ENCODE data around the gene CDC42BPA. TPM values are rescaled to one million over a fixed set of nuclear protein-coding genes. Genes with fewer than 3 reads are reported as not detected.

The CDC42BPA gene
- total RNA-seq, 1 donor from 2014 or later = 95.7 TPM

DNA sequence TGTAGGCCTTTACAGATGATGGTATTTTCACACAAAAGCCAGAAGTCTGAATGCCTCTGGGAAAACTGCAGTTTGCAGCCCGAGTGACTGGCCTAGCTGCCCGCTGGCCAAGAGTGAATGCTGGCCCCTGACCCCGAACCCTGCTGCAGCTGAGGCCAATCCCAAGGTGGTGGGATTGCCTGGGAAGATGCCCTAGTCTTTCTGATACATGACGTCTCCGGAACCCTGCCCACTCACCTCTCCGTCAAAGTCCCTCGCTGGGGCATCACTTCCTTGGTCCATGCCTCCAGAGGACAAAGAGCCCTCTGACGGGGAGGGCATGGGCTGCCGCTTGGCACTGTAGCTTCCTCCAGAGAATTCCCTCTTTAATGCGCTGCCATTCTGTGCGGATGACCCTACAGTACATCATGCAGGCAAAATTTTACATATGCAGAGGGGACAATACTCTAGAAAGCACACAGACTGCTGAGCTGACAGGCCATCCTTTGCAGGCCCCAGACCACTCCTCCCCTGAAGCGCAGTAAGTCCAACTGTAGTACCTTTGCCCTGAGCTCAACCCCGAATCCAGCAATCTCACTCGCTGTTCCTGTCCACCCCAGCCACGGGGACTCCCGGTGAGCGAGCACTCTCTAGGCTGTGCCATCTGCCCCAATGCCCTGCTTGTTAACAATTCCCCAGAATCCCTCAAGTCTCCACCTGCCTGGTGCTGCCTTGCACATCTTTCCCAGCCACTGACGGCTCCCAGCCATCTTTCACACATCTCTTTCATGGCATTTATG is 323.5 kb downstream of the CDC42BPA start:
- no peak for DNase-seq (ENCODE audit: extremely low spot score, unreplicated experiment)
- no peaks in the 10 kb centered on the region for H3K9me3 Mint-ChIP-seq (ENCODE audit: unreplicated experiment)
- peaks cover 44% of the 10 kb centered on the region for H3K36me3 Mint-ChIP-seq (ENCODE audit: unreplicated experiment)
- H3K27me3 Mint-ChIP-seq (ENCODE audit: unreplicated experiment) = no peaks in the 10 kb centered on the region
- no peak overlapping the region for H3K4me3 Mint-ChIP-seq (ENCODE audit: unreplicated experiment)
- TF ChIP-seq, protein P1, sequence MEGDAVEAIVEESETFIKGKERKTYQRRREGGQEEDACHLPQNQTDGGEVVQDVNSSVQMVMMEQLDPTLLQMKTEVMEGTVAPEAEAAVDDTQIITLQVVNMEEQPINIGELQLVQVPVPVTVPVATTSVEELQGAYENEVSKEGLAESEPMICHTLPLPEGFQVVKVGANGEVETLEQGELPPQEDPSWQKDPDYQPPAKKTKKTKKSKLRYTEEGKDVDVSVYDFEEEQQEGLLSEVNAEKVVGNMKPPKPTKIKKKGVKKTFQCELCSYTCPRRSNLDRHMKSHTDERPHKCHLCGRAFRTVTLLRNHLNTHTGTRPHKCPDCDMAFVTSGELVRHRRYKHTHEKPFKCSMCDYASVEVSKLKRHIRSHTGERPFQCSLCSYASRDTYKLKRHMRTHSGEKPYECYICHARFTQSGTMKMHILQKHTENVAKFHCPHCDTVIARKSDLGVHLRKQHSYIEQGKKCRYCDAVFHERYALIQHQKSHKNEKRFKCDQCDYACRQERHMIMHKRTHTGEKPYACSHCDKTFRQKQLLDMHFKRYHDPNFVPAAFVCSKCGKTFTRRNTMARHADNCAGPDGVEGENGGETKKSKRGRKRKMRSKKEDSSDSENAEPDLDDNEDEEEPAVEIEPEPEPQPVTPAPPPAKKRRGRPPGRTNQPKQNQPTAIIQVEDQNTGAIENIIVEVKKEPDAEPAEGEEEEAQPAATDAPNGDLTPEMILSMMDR (IDR thresholded peaks at IDR 0.05) = no peak
- no peaks in the 10 kb centered on the region for H3K4me1 Mint-ChIP-seq (ENCODE audit: unreplicated experiment)
- no peak overlapping the region for H3K27ac Mint-ChIP-seq (ENCODE audit: unreplicated experiment)

DNA sequence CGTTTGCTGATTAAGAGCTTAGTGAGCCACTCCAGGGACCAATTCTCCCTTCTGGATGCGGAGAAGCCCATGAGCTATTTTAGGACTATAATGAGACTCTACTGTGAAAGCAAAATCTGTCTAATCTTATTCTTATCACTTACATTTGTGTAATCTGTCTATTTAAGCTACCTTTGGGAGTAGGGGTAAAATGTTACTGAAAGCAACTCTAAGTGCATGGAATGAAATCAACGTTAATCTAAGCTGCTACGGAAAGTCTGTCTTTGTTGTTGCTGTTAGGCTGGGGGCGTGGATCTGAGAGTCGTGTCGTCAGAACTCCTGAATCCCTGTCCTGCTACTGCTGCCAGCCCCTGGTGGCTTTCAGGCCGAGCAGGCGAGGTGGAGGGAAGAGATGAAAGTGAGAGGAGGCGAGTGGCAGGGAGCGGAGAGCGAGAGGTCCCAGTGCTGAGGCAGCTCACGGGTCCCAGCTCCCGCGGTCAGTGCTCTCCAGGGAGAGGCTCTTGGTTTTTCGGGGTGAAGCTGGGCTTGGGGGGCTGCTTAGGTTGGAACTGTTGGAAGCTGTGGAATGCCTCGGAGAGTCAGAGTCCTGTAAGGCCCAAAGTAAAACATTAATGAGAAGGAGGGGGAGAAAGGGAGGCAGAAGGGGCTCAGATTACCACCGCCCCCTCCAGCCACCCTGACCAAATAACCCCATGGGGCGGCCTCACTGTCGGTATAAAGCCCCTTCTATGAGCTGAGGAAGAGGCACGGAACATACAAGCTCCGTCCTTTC is 324.3 kb downstream of the CDC42BPA start:
- Mint-ChIP-seq H3K4me3 (ENCODE audit: unreplicated experiment) (no peak overlapping the region), H3K27me3 (ENCODE audit: unreplicated experiment) (no peaks in the 10 kb centered on the region), H3K9me3 (ENCODE audit: unreplicated experiment) (no peaks in the 10 kb centered on the region), H3K27ac (ENCODE audit: unreplicated experiment) (no peak overlapping the region), H3K36me3 (ENCODE audit: unreplicated experiment) (peaks cover 43% of the 10 kb centered on the region), H3K4me1 (ENCODE audit: unreplicated experiment) (no peaks in the 10 kb centered on the region)
- no peak for DNase-seq (ENCODE audit: extremely low spot score, unreplicated experiment)
- TF ChIP-seq, protein P1 (IDR thresholded peaks at IDR 0.05) = no peak

GRCh38 chr1:226991920-226992319 is 326.4 kb downstream of the CDC42BPA start:
- TF ChIP-seq, protein P1 (IDR thresholded peaks at IDR 0.05) = no peak
- no peak overlapping the region for H3K4me3 Mint-ChIP-seq (ENCODE audit: unreplicated experiment)
- no peak for DNase-seq (ENCODE audit: extremely low spot score, unreplicated experiment)
- no peaks in the 10 kb centered on the region for H3K9me3 Mint-ChIP-seq (ENCODE audit: unreplicated experiment)
- no peaks in the 10 kb centered on the region for H3K4me1 Mint-ChIP-seq (ENCODE audit: unreplicated experiment)
- H3K36me3 Mint-ChIP-seq (ENCODE audit: unreplicated experiment) = peaks cover 32% of the 10 kb centered on the region
- no peak overlapping the region for H3K27ac Mint-ChIP-seq (ENCODE audit: unreplicated experiment)
- H3K27me3 Mint-ChIP-seq (ENCODE audit: unreplicated experiment) = no peaks in the 10 kb centered on the region

GRCh38 chr1:226990133-226990716 is 328.1 kb downstream of the CDC42BPA start:
- H3K27ac Mint-ChIP-seq (ENCODE audit: unreplicated experiment) = no peak overlapping the region
- TF ChIP-seq, protein P1 (IDR thresholded peaks at IDR 0.05) = no peak
- no peaks in the 10 kb centered on the region for H3K27me3 Mint-ChIP-seq (ENCODE audit: unreplicated experiment)
- no peaks in the 10 kb centered on the region for H3K9me3 Mint-ChIP-seq (ENCODE audit: unreplicated experiment)
- H3K36me3 Mint-ChIP-seq (ENCODE audit: unreplicated experiment) = peaks cover 38% of the 10 kb centered on the region
- H3K4me3 Mint-ChIP-seq (ENCODE audit: unreplicated experiment) = no peak overlapping the region
- no peak for DNase-seq (ENCODE audit: extremely low spot score, unreplicated experiment)
- H3K4me1 Mint-ChIP-seq (ENCODE audit: unreplicated experiment) = no peaks in the 10 kb centered on the region

Measured in osteocyte (in vitro differentiated cells).